GM12878 (cell line): ENCODE measurements around the gene PKLR. TPM values are rescaled to one million over a fixed set of nuclear protein-coding genes. Genes with fewer than 3 reads are reported as not detected.

Experiments used
- ATAC-seq: fragments of 200-7000 bp; cut with Tn5 transposase; 3 replicates; pipeline ENCODE4 v1.9.1; 2020; ENCODE audit warnings: mild to moderate bottlenecking, moderate library complexity
- BruUV-seq: library from RNA; stranded (reverse); fragments of 400-500 nt; replicated peaks from 2 replicates; lab custom pipeline; 2021; lab: Mats Ljungman, UMichigan
- CTCF ChIA-PET: fragments of 300-600 bp; sonication (Branson Sonifier 250); formaldehyde crosslinking; extraction: SDS; loops from one replicate; lab custom pipeline; 2021; ENCODE audit warnings: inconsistent platforms; lab: Yijun Ruan, JAX
- POLR2A ChIA-PET: fragments of 350-600 bp; formaldehyde crosslinking; extraction: SDS; loops from one replicate; lab custom pipeline; 2021; ENCODE audit warnings: inconsistent platforms; lab: Charles Lee
- RAD21 ChIA-PET: fragments of 300-600 bp; sonication (Branson Sonifier 250); formaldehyde crosslinking; loops from one replicate; lab custom pipeline; 2023; ENCODE audit warnings: antibody characterized with exemption; ENCODE audit not compliant: unreplicated experiment; lab: Charles Lee
- SMC1A ChIA-PET: fragments of 300-600 bp; sonication (Branson Sonifier 250); formaldehyde crosslinking; loops from one replicate; lab custom pipeline; 2023; ENCODE audit not compliant: unreplicated experiment, uncharacterized antibody; lab: Charles Lee
- DNase-seq: peaks from one replicate; pipeline ENCODE4 v3.0.0-alpha.2; 2011; ENCODE audit warnings: low read depth, low spot score
- FAIRE-seq: peaks from 3 replicates; lab custom pipeline; 2011; peaks lifted over from hg19 to GRCh38; lab: Jason Lieb, UNC
- H2AFZ ChIP-seq: 2 replicates; pipeline ENCODE4 v1.6.0; 2011; ENCODE audit warnings: low read depth, low read length, control low read depth; ENCODE audit not compliant: control insufficient read depth
- H3K27ac ChIP-seq: 2 replicates; pipeline ENCODE4 v1.5.1; 2011; ENCODE audit warnings: control low read depth; ENCODE audit not compliant: control insufficient read depth, insufficient read depth
- H3K27me3 ChIP-seq, 2 experiments: replicated peaks in 1 of 2; 2 replicates each; pipeline versions ENCODE4 v1.6.0 to v1.6.1; 2011; ENCODE audit warnings: low read length in 1 of 2; ENCODE audit not compliant: control insufficient read depth in 2 of 2, insufficient read depth in 2 of 2
- H3K36me3 ChIP-seq, 2 experiments: 2 replicates each; pipeline ENCODE4 v1.5.1; 2011; ENCODE audit warnings: low read length in 1 of 2; ENCODE audit not compliant: control insufficient read depth in 2 of 2, insufficient read depth in 2 of 2
- H3K4me1 ChIP-seq: 2 replicates; pipeline ENCODE4 v1.6.1; 2011; ENCODE audit warnings: mild to moderate bottlenecking, low read length, moderate library complexity, mixed read lengths; ENCODE audit not compliant: control insufficient read depth, insufficient read depth
- H3K4me2 ChIP-seq: 2 replicates; pipeline ENCODE4 v1.6.0; 2011; ENCODE audit warnings: control low read depth; ENCODE audit not compliant: control insufficient read depth, insufficient read depth
- H3K4me3 ChIP-seq: fragments of 200-600 bp; sonication (generic); 2 replicates; pipeline ENCODE4 v1.5.1; 2016
- H3K79me2 ChIP-seq: 2 replicates; pipeline ENCODE4 v1.6.0; 2011; ENCODE audit warnings: low read length; ENCODE audit not compliant: control insufficient read depth, insufficient read depth
- H3K9ac ChIP-seq: 2 replicates; pipeline ENCODE4 v1.8.0; 2011; ENCODE audit warnings: low read length, control low read depth, mixed read lengths; ENCODE audit not compliant: control insufficient read depth, insufficient read depth
- H3K9me3 ChIP-seq: replicated peaks from 3 replicates; pipeline ENCODE4 v1.5.1; 2011; ENCODE audit warnings: mild to moderate bottlenecking, low read length; ENCODE audit not compliant: control insufficient read depth, insufficient read depth
- H4K20me1 ChIP-seq: 2 replicates; pipeline ENCODE4 v1.6.0; 2011; ENCODE audit not compliant: control insufficient read depth, insufficient read depth
- CTCF ChIP-seq, 3 experiments: IDR thresholded peaks in 2 of 3; conservative IDR thresholded peaks in 1 of 3; 2 replicates each; pipeline ENCODE4 v1.5.1; 2011; ENCODE audit warnings: low read depth in 3 of 3, low read length in 3 of 3, mild to moderate bottlenecking in 3 of 3, control low read depth in 2 of 3, moderate library complexity in 2 of 3, inconsistent platforms in 1 of 3, mixed read lengths in 1 of 3; ENCODE audit not compliant: control insufficient read depth in 2 of 3, insufficient read depth in 1 of 3; ENCODE audit errors: extremely low read depth in 1 of 3
- PAX5 ChIP-seq: IDR thresholded peaks from 2 replicates; pipeline ENCODE4 v1.6.1; 2011; ENCODE audit warnings: low read depth, low read length, borderline replicate concordance
- PML ChIP-seq: IDR thresholded peaks from 2 replicates; pipeline ENCODE4 v1.6.1; 2012; ENCODE audit warnings: low read length, inconsistent platforms
- POLR2A ChIP-seq: IDR thresholded peaks from 2 replicates; pipeline ENCODE4 v1.6.1; 2011; ENCODE audit warnings: low read depth, mild to moderate bottlenecking, low read length
- RELA ChIP-seq: fragments of 450-650 bp; IDR thresholded peaks from 2 replicates; pipeline ENCODE4 v1.8.0; 2014; ENCODE audit warnings: borderline replicate concordance; ENCODE audit not compliant: partially characterized antibody
- RUNX3 ChIP-seq: IDR thresholded peaks from 2 replicates; pipeline ENCODE4 v1.6.1; 2012; ENCODE audit warnings: low read length, inconsistent platforms
- SP1 ChIP-seq: IDR thresholded peaks from one replicate; pipeline ENCODE4 v1.6.1; 2011; ENCODE audit warnings: low read depth, low read length
- YY1 ChIP-seq: IDR thresholded peaks from 2 replicates; pipeline ENCODE4 v1.6.1; 2011; ENCODE audit warnings: low read depth, mild to moderate bottlenecking, low read length
- ZBED1 ChIP-seq: IDR thresholded peaks from 2 replicates; pipeline ENCODE4 v1.6.1; 2016; ENCODE audit warnings: borderline replicate concordance
- ZNF687 ChIP-seq: fragments of 450-650 bp; IDR thresholded peaks from 2 replicates; pipeline ENCODE4 v1.6.1; 2017; ENCODE audit warnings: mild to moderate bottlenecking, moderate library complexity
- WGBS: methylation state at CpG from one replicate; pipeline ENCODE4 v1.1.6; 2016; ENCODE audit warnings: low lambda C conversion rate; ENCODE audit not compliant: insufficient replicate concordance, insufficient coverage; ENCODE audit errors: missing lambda C conversion rate; 5-methylcytosine and 5-hydroxymethylcytosine counted together
- in situ Hi-C: fragments of 300-500 bp; cut with MboI; formaldehyde crosslinking; loops from 9 replicates; pipeline ENCODE4 v1.14.3; 2018; ENCODE audit warnings: mixed read lengths
- intact Hi-C: fragments of 100-400 bp; cut with micrococcal nuclease; formaldehyde crosslinking; loops from one replicate; pipeline ENCODE4 v1.14.2; 2022; ENCODE audit not compliant: unreplicated experiment
- polyA plus RNA-seq, 11 experiments: library from polyadenylated mRNA; depleted of rRNA in 4 of 11; unstranded in 6 of 11; stranded (reverse) in 5 of 11; fragments of >200 nt; fragmentation: Nextera tagmentation in 4 of 11; fragmentation: Illumina TruSeq in 1 of 11; extraction: Ambion mirVana in 4 of 11; extraction: Trizol in 1 of 11; gene quantifications; 1 replicate in 1 of 11; 2 replicates in 10 of 11; pipeline versions ENCODE4 v1.2.1 to v1.2.3, GENCODE V29; 2011 to 2016; ENCODE audit warnings: inconsistent platforms in 2 of 11, missing spikeins in 2 of 11, low read depth in 1 of 11
- total RNA-seq, 4 experiments: library from RNA; depleted of rRNA in 3 of 4; stranded (reverse); fragments of >200 nt in 3 of 4; fragmentation: Illumina TruSeq in 1 of 4; extraction: Trizol in 1 of 4; gene quantifications; 2 replicates each; pipeline versions ENCODE4 v1.2.1 to v1.2.3, GENCODE V29; 2013 to 2021

The PKLR gene
- total and polyA plus RNA-seq, 10 of the 15 experiments (the other 5 are each of a cell fraction or from before 2014, with no cell fraction given): 0.04 to 0.15 (median 0.08) TPM; not detected in 7

- WGBS: 2% methylated on average over 11 of the region's 11 CpGs
- BruUV-seq: no TSS peak
- ChIA-PET CTCF (interaction anchor here (1.8 to 4.5 kb wide), 2 partner anchors 13 to 58 kb away, joined by 11 to 30 read pairs; no protein-coding TSS in a partner anchor), POLR2A (interaction anchor here (0.6 to 1.0 kb wide), 2 partner anchors 18 to 59 kb away, joined by 3 read pairs; no protein-coding TSS in a partner anchor), RAD21 (interaction anchor here (2.5 kb wide), 1 partner anchor 36 kb away, joined by 12 read pairs; the partner anchor contains the start of gene CLK2), SMC1A (no interaction called here)
- no peaks in the 10 kb centered on the region for H3K27me3 ChIP-seq
- ATAC-seq: peak; percentile 12
- H3K36me3 ChIP-seq: peaks cover 0 to 27% of the 10 kb centered on the region in 2 experiments
- TF ChIP-seq ZBED1 (0 out of 2 replicates have a peak, but pooled peaks have one; percentile 29), PAX5 (no peak), YY1 (peak; percentile 82), CTCF (IDR thresholded peaks at IDR 0.05 in 2 of 3, conservative IDR thresholded peaks at IDR 0.05 in 1 of 3; ENCODE audit: control insufficient read depth in 2 of 3, extremely low read depth in 1 of 3, insufficient read depth in 1 of 3, low read depth in 3 of 3, low read length in 3 of 3) (peak in 1 of 3 experiments; percentile 7; a peak in 1 of 6 replicates), POLR2A (peak; percentile 60; the same call in 1 of the 2 replicates), SP1 (no peak), ZNF687 (0 out of 2 replicates have a peak, but pooled peaks have one; percentile 35), RELA (no peak), RUNX3 (0 out of 2 replicates have a peak, but pooled peaks have one; percentile 6), PML (0 out of 2 replicates have a peak, but pooled peaks have one; percentile 5)
- H2AFZ ChIP-seq: peak overlapping the region; percentile 57
- DNase-seq: no peak
- peak overlapping the region; percentile 96 for H3K4me3 ChIP-seq
- H3K79me2 ChIP-seq: peaks cover 46% of the 10 kb centered on the region
- H4K20me1 ChIP-seq: no peaks in the 10 kb centered on the region
- H3K4me1 ChIP-seq: peaks cover 14% of the 10 kb centered on the region
- FAIRE-seq: no peak
- intact Hi-C loops: loop anchor here (2.0 kb wide), 1 partner anchor 37 kb away; the partner anchor contains the start of gene CLK2
- peak overlapping the region; percentile 94 for H3K4me2 ChIP-seq
- H3K9me3 ChIP-seq: no peaks in the 10 kb centered on the region
- H3K27ac ChIP-seq: peak overlapping the region; percentile 99
- peak overlapping the region; percentile 100 for H3K9ac ChIP-seq
- in situ Hi-C loops: no loop called here
These were observed 8.3 kb upstream of the PKLR start for GRCh38 chr1:155309423-155310021.
